Measurements from ENCODE around the gene KCNN3. TPM values are rescaled to one million over a fixed set of nuclear protein-coding genes. Genes with fewer than 3 reads are reported as not detected.

Gene KCNN3
- total and polyA plus RNA-seq, 2 of the 13 experiments (the other 11 are each of a cell fraction or from before 2014, with no cell fraction given): not detected

DNA sequence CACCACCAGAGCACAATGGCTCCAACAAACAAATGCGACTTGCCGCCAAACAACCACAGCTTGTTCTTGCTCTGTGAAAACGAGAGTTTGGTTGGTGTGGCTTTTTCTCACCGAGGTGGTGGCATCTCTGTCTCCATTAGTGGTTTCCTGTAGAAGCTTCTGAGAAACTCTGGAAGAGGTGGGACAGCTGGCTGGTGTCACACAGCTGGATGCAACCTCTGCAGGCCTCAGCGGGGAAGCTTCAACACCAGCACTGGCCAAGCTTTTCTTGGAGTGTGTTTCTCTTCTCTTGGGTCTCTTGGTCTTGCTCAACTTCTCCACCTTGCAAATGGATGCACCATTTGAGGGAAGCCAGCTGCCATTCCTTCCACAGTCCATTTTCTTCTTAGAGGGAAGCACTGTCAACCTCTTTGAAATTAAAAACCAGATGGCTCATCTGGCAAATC is 124.8 kb downstream of the KCNN3 start:
- Histone ChIP-seq H3K4me3 (replicated peaks in 1 of 3; ENCODE audit: insufficient read depth in 1 of 3, low read depth in 2 of 3, low read length in 3 of 3) (no peak overlapping the region), H3K36me3 (replicated peaks in 1 of 2; ENCODE audit: control insufficient read depth in 1 of 2, insufficient read depth in 2 of 2, low read length in 2 of 2) (no peaks in the 10 kb centered on the region), H4K20me1 (ENCODE audit: insufficient read depth, low read length) (no peaks in the 10 kb centered on the region), H3K27me3 (ENCODE audit: control insufficient read depth in 1 of 2, insufficient read depth in 2 of 2, low read length in 2 of 2) (peaks cover 1 to 66% of the 10 kb centered on the region in 2 experiments; a peak in 2 of 5 replicates), H2AFZ (ENCODE audit: low read length) (no peak overlapping the region), H3K9me3 (ENCODE audit: low read length) (no peaks in the 10 kb centered on the region), H3K4me2 (ENCODE audit: low read depth, low read length) (no peak overlapping the region), H3K79me2 (ENCODE audit: insufficient read depth, low read length) (no peaks in the 10 kb centered on the region), H3K27ac (ENCODE audit: extremely low read length, insufficient read depth, low read length) (no peak overlapping the region), H3K9ac (ENCODE audit: insufficient read depth, low read depth, low read length) (no peak overlapping the region), H3K4me1 (ENCODE audit: insufficient read depth, low read length) (0 out of 2 replicates have a peak, but pooled peaks cover 13% of the 10 kb centered on the region)
- no peak for ATAC-seq
- ChIA-PET CTCF (ENCODE audit: low intra/inter-chr PET ratio, low total read pairs) (no interaction called here), POLR2A (no interaction called here)
- no TSS peak for BruUV-seq (replicated peaks)
- no peak for FAIRE-seq
- TF ChIP-seq LCORL (IDR thresholded peaks at IDR 0.05) (no peak), LCORL (CRISPR knock-in tag; IDR thresholded peaks at IDR 0.05) (no peak), TOE1 (CRISPR knock-in tag; IDR thresholded peaks at IDR 0.05) (no peak), CENPT (CRISPR knock-in tag; IDR thresholded peaks at IDR 0.05; ENCODE audit: low read depth) (no peak), ZNF44 (CRISPR knock-in tag; IDR thresholded peaks at IDR 0.05) (no peak), RFX3 (CRISPR knock-in tag; IDR thresholded peaks at IDR 0.05) (no peak), ARHGAP35 (CRISPR knock-in tag; IDR thresholded peaks at IDR 0.05; ENCODE audit: borderline replicate concordance) (no peak), ZFP36L1 (CRISPR knock-in tag; IDR thresholded peaks at IDR 0.05) (no peak), ZNF253 (CRISPR knock-in tag; IDR thresholded peaks at IDR 0.05; ENCODE audit: borderline replicate concordance) (no peak), SP1 (IDR thresholded peaks at IDR 0.05) (no peak), SP1 (CRISPR knock-in tag; IDR thresholded peaks at IDR 0.05) (no peak)
- no peak for DNase-seq (ENCODE audit: low spot score)
- in situ Hi-C loops (cut with HindIII; ENCODE audit: extremely low pct_ligation_motif_present, low pct_unique_long_range_greater_than_20kb) (no loop called here), intact Hi-C loops (cut with micrococcal nuclease; ENCODE audit: unreplicated experiment) (no loop called here)
- 44% methylated on average over 4 of the region's 5 CpGs for WGBS (ENCODE audit: low lambda C conversion rate)

All from HepG2 (cell line).